Cerebellar cortex (tissue), 1 donor: ENCODE results near the gene CCDC34.

ENCODE experiments used
- DNase-seq: peaks from one replicate; pipeline ENCODE4 v3.0.0-alpha.2; 2015; ENCODE audit warnings: low spot score

CCDC34 gene

DNA sequence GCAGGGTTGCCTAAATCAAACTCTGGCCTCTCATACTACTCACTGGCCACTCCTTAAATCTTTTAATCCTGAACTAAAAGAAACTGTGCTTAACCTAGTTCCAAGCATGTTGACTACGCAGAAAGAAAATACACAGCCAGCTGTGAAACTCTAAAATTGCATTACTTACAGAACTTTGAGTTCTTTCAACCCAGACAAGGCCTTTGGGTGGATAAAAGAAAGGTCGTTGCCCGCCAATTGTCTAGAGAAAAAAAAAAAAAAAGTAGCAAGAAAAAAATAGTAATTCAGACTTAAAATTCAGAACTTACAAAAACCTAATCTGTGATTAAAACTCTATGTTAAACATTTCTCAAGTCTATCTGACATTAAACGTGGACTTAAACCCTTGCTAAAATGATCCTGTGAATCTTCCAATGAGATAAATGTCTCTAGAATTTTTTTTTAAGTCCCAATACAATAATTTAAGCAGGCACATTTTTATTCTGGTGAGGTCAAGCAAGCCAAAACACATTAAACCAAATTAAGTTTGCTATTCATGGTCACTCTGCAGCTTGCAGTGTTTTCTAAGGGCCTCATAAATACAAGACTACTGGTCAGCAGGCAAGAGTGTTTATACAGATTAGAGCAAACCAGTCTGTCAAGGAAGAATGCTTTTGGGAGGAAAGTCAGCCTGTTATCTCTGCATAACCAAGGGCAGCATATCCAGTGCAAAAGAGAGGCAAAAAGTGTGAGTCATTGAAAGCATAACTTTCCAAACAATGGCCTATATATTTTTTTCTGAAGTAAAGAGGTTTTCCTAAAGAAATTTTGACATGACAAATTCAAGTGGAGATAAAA, 29.5 kb upstream of the CCDC34 start:
- no peak for DNase-seq

DNA sequence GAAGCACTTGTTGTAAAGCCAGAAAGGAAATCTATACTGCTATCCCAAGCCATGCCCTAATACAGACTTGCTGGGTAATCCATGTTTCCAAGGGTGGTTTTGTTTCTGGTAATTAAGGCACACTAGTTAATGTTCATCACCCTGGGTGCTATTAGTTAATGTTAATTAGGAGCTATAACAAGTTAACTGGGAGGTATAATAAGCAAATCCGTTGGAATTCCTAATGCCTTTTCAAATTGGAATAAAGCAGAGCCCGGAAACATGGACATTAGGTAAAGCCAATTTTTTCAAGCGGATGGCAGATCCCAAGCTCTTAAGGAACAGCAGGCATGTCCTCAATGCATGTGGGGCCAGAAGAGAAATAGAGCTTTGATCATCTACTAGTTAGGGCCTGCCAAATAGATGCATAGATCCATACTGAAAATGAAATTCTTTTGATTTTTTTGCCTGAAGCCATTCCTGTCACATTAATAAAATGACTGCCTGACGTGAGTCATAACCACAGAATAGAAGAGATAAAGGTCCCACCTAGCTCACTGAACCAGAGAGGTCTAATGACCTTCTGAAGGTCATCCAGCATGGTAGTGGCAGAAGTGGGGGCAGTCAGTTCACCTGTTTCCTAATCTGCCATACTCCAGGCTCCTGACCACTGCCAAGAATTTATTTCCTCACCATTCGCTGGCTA, 28.5 kb upstream of the CCDC34 start:
- DNase-seq: no peak

DNA sequence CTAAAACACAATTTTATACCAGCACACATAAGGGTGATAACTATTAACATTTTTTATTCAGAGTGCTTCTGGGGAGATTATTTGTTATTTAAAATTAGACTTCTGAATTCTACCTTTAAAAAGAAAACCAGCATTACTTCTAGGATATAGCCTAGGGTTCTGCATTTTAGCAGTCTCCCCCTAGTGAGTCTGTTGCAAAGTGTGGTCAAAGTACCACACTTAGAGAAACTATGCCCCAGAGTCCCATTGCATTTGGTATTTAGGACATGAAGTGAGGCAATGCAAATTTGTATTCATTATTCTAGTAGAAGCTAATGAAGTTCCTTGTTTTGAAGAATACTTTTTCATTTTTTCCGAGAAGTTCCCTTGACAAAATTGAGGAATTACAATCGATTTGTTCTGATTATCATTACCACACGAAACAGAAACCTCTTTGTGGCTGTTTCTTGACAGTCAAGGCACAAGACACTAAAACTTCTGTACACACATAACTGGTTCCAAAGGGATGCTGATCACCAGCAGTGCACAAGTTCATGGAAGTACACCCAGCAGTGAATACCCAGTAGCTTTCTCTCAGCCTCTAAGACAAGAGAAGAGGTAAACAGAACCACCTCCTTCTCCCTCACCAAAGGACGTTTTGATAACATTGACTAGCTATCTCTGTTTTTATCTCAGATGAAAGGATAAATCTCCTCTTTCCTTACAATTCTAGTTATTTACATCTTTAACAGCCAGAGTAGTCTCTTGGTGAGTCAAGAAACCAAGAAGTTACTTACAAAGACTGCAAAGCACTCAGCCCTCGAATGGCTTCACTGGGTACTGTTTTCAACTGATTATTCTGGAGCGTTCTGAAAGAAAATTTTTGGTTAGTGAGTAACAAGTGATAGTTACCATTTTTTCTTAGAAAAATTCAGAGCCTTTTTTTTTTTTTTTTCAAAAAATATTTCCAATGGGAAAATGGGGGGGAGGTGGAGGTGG, 27.6 kb upstream of the CCDC34 start:
- no peak for DNase-seq

GRCh38 chr11:27388869-27389268, 25.9 kb upstream of the CCDC34 start:
- no peak for DNase-seq

- no peak for DNase-seq
These were observed 25.0 kb upstream of the CCDC34 start for GRCh38 chr11:27388001-27388400.

- DNase-seq: no peak
These were observed 24.3 kb upstream of the CCDC34 start for GRCh38 chr11:27387362-27387761.

DNA sequence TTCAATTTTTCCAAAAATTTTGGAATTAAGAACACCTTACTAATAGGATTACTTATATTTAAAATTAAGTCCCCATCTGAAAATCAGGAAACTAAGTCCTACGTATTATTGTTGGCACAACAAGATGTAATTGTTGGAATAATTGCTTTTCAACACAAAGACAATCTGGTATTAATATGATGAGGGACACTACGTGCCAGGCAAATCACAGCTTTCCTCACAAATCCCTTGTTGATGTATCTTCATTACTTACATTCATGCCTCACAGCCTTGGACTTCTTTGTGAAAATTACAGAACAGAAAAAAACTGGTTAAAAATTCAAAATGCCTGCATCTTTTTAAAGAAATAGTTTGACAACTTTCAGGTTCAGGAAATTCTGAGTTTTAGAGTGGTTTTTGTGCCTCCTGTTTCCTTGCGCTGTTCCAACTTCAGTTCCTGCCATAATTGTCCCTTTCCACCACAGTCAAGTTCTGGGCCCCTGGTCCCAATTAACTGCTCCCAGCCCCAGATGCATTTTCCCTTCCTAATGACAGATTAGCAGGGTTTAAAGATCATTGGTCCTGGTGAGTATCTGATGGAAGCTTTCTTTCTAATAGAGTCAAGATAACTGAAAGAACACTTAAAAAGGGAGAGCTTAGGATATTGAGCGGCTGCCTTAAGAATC, 23.3 kb upstream of the CCDC34 start:
- DNase-seq: no peak

GRCh38 chr11:27385245-27385644, 22.2 kb upstream of the CCDC34 start:
- DNase-seq: no peak

DNA sequence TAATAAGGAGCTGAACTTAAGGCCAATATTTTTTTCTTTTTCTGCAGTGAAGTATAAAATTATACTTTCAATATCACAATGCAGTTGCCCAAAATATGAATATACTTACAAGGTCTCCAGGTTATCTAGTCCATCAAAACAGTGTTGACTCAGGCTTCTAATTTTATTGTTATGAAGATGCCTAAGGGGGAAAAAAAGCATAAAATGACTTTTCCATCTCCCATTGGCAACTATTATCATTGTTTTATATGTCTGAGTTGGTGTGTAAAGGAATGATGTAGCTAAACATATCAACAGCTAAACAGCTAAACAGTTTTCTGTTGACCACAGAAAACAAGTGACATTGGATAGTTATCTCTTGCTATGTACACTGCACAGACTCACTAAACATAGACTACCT, 21.2 kb upstream of the CCDC34 start:
- no peak for DNase-seq

DNA sequence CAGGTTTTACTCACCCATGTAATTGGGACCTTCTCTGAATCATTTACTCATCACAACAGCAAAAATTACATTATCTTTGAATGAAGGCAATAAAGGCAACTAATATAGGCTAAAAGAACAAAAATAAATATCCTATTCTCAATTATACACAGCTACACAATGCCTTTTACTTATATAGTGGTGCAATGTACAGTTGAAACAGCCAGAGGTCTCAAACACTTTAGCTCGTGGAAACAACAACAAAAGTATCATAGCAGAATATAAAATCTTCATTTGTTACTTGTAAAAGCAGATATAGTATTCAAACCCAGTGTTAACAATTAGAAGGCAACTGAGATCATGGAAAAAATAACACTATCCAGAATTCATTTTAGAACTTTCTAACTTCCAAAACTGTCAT, 20.6 kb upstream of the CCDC34 start:
- DNase-seq: no peak

GRCh38 chr11:27381238-27381666, 18.2 kb upstream of the CCDC34 start:
- no peak for DNase-seq

DNA sequence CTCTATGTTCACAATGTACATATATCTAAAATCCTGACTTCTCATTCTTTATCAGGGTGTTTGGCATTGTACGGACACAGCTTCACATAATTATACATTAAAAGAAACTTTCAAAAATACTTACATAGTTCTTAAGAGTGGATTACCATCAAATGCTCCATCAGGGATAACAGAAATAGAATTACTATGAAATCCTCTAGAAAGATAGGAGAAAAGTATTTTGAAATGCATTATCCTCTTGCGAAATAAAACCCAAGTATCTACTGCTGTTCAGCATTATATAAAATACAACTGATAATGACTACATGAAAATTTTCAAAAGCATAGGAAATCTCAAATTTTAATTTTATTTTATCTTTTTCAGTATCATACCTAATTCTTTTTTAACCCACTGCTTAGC, 17.8 kb upstream of the CCDC34 start:
- no peak for DNase-seq

GRCh38 chr11:27379449-27379848, 16.4 kb upstream of the CCDC34 start:
- no peak for DNase-seq

- no peak for DNase-seq
These were observed 12.4 kb upstream of the CCDC34 start for GRCh38 chr11:27375370-27375769.

- DNase-seq: no peak
These were observed 11.0 kb upstream of the CCDC34 start for GRCh38 chr11:27373856-27374602.

- DNase-seq: no peak
These were observed 10.4 kb upstream of the CCDC34 start for GRCh38 chr11:27373392-27373791.

- no peak for DNase-seq
These were observed 9.1 kb upstream of the CCDC34 start for GRCh38 chr11:27372164-27372563.

- DNase-seq: no peak
These were observed 8.5 kb upstream of the CCDC34 start for GRCh38 chr11:27371489-27371888.

DNA sequence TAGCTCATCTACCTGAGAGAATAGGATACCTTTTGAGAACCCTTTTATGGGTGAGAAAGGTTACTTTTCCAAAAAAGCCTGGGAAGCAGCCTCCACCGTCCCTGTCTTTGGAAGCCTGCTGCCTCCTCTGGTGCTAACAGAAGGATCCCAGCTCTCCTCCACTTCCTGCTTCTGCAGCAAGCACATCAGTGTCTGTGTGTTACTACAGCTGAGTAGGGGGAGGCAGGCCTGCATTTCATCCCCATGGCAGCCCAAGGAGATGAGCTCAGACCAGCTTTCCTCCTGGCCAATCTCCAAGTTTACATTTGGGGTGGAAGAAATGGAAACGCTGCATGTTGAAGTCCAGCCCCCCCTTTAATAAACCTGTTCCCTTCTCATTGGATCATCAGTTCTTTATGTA, 7.4 kb upstream of the CCDC34 start:
- no peak for DNase-seq

GRCh38 chr11:27367881-27368280, 4.9 kb upstream of the CCDC34 start:
- DNase-seq: no peak

GRCh38 chr11:27363576-27364117, 632 bp upstream of the CCDC34 start:
- no peak for DNase-seq
